ENCODE data around the gene TBCCD1. TPM values are rescaled to one million over a fixed set of nuclear protein-coding genes. Genes with fewer than 3 reads are reported as not detected.
"Not testable (repeated sequence)": the region's sequence is repeated elsewhere in the genome, so short reads cannot be mapped to it uniquely, and the experiment has no call there.

TBCCD1 gene
- total and polyA plus RNA-seq, 11 donors = 2.9 to 10.3 (median 7.6) TPM

- Histone ChIP-seq H3K9me3 (no peaks in the 10 kb centered on the region), H3K36me3 (peaks cover 0 to 35% (median 31%) of the 10 kb centered on the region in 9 donors), H3K4me1 (peaks cover 5 to 47% (median 32%) of the 10 kb centered on the region in 12 donors), H3K27me3 (no peaks in the 10 kb centered on the region), H3K4me3 (peak within 1 kb of the TSS; percentile 71 to 99 (median 90)), H3K27ac (peak within 1 kb of the TSS; percentile 43 to 95 (median 88))
- TF ChIP-seq POLR2A (IDR thresholded peaks at IDR 0.05) (peak in 1 of 2 donors; percentile 68), CTCF (IDR thresholded peaks at IDR 0.05) (no peak)
- intact Hi-C loops (cut with DNase I) = loop anchor here in 1 of 10 donors (2.0 kb wide), 1 partner anchor 212 kb away; the partner anchor contains the start of gene EIF4A2
- peak; percentile 94 to 97 (median 96) for ATAC-seq
- DNase-seq = peak; percentile 99 to 100 (median 99)
- whole genome bisulfite sequencing, 4 donors = 0 to 1% (median 1%) methylated on average over 24 to 59 of the region's 59 CpGs
These were observed 3.2 kb upstream of the TBCCD1 start, which contains the start of gene DNAJB11 for GRCh38 chr3:186570096-186570940. DNAJB11 (plus strand) TSS chr3:186570720; CDS start chr3:186570898, 178 bp downstream.

- Histone ChIP-seq H3K9me3 (no peaks in the 10 kb centered on the region), H3K27ac (peak overlapping the region in 6 of 12 donors; percentile 44 to 91 (median 63)), H3K4me3 (peak overlapping the region; percentile 4 to 99 (median 84)), H3K27me3 (no peaks in the 10 kb centered on the region), H3K36me3 (peaks cover 0 to 29% (median 25%) of the 10 kb centered on the region in 9 donors), H3K4me1 (peaks cover 5 to 51% (median 32%) of the 10 kb centered on the region in 12 donors)
- DNase-seq (no peak), ATAC-seq (no peak)
- TF ChIP-seq CTCF (IDR thresholded peaks at IDR 0.05) = no peak
- TF ChIP-seq POLR2A (IDR thresholded peaks at IDR 0.05) = no peak
- WGBS, 4 donors = 5 to 11% (median 8%) methylated on average over 7 of the region's 7 CpGs
- intact Hi-C loops (cut with DNase I) = loop anchor here in 4 of 10 donors (2.0 to 10.0 kb wide), 3 partner anchors 213 to 465 kb away; partner anchors contain the start of genes ETV5 (in 2 of the 4) and EIF4A2 (in 1 of the 4)
These were observed 2.6 kb upstream of the TBCCD1 start for GRCh38 chr3:186569779-186570095.

- not testable (repeated sequence) for ATAC-seq, H3K27ac ChIP-seq, H3K9me3 ChIP-seq, H3K27me3 ChIP-seq
- peak in 1 of 5 donors; percentile 29 for DNase-seq
- peak overlapping the region in 6 of 12 donors; percentile 71 to 97 (median 95) for H3K4me3 ChIP-seq
- WGBS, 4 donors = 87 to 90% (median 89%) methylated on average over 11 of the region's 11 CpGs
- H3K4me1 ChIP-seq = peaks cover 5 to 54% (median 34%) of the 10 kb centered on the region in 12 donors
- peaks cover 0 to 25% (median 21%) of the 10 kb centered on the region in 9 donors for H3K36me3 ChIP-seq
- intact Hi-C loops (cut with DNase I) = loop anchor here in 3 of 10 donors (10.0 kb wide), 2 partner anchors 455 to 465 kb away; partner anchors contain the start of gene ETV5 (in 2 of the 3)
These were observed 2.2 kb upstream of the TBCCD1 start for GRCh38 chr3:186569361-186569760.

GRCh38 chr3:186566772-186567071, 417 bp downstream of the TBCCD1 start:
- WGBS, 4 donors = 0 to 2% (median 0%) methylated on average over 7 to 14 of the region's 14 CpGs
- TF ChIP-seq POLR2A (IDR thresholded peaks at IDR 0.05) (no peak), CTCF (IDR thresholded peaks at IDR 0.05) (no peak)
- H3K27ac ChIP-seq = peak overlapping the region; percentile 59 to 94 (median 86)
- H3K9me3 ChIP-seq = no peaks in the 10 kb centered on the region
- H3K4me1 ChIP-seq = peaks cover 5 to 56% (median 38%) of the 10 kb centered on the region in 12 donors
- H3K36me3 ChIP-seq = peaks cover 0 to 24% (median 18%) of the 10 kb centered on the region in 9 donors
- H3K27me3 ChIP-seq = no peaks in the 10 kb centered on the region
- intact Hi-C loops (cut with DNase I) = loop anchor here in 3 of 10 donors (2.0 to 10.0 kb wide), 3 partner anchors 216 to 462 kb away; partner anchors contain the start of genes ETV5 (in 2 of the 3) and EIF4A2 (in 1 of the 3)
- peak overlapping the region; percentile 59 to 92 (median 83) for H3K4me3 ChIP-seq
- ATAC-seq = no peak
- DNase-seq = no peak

Data from heart left ventricle (tissue), 16 donors.